ENCODE data around the gene KCTD3. TPM values are rescaled to one million over a fixed set of nuclear protein-coding genes. Genes with fewer than 3 reads are reported as not detected.

The KCTD3 gene
- total RNA-seq, 1 donor from 2014 or later = 46.3 TPM

- DNase-seq = no peak
Measured at GRCh38 chr1:215623162-215623561, 56.1 kb downstream of the KCTD3 start.

GRCh38 chr1:215625949-215626348 is 58.8 kb downstream of the KCTD3 start:
- Mint-ChIP-seq H3K4me3 (ENCODE audit: unreplicated experiment) (no peak overlapping the region), H3K27ac (ENCODE audit: unreplicated experiment) (no peak overlapping the region), H3K9me3 (ENCODE audit: unreplicated experiment) (no peaks in the 10 kb centered on the region), H3K36me3 (ENCODE audit: unreplicated experiment) (no peaks in the 10 kb centered on the region), H3K4me1 (ENCODE audit: low read depth, unreplicated experiment) (no peaks in the 10 kb centered on the region), H3K27me3 (ENCODE audit: unreplicated experiment) (peaks cover under 1% of the 10 kb centered on the region)
- TF ChIP-seq CTCF (IDR thresholded peaks at IDR 0.05; ENCODE audit: partially characterized antibody, unreplicated experiment) = no peak
- DNase-seq = no peak

More at GRCh38 chr1:215623162-215623561, 56.1 kb downstream of the KCTD3 start:
- TF ChIP-seq CTCF (IDR thresholded peaks at IDR 0.05; ENCODE audit: partially characterized antibody, unreplicated experiment) = no peak
- H3K27me3 Mint-ChIP-seq (ENCODE audit: unreplicated experiment) = no peaks in the 10 kb centered on the region
- H3K9me3 Mint-ChIP-seq (ENCODE audit: unreplicated experiment) = no peaks in the 10 kb centered on the region
- H3K4me3 Mint-ChIP-seq (ENCODE audit: unreplicated experiment) = no peak overlapping the region
- H3K27ac Mint-ChIP-seq (ENCODE audit: unreplicated experiment) = no peak overlapping the region
- no peaks in the 10 kb centered on the region for H3K36me3 Mint-ChIP-seq (ENCODE audit: unreplicated experiment)
- no peaks in the 10 kb centered on the region for H3K4me1 Mint-ChIP-seq (ENCODE audit: low read depth, unreplicated experiment)

- no peak for DNase-seq
- H3K27me3 Mint-ChIP-seq (ENCODE audit: unreplicated experiment) = peaks cover 2% of the 10 kb centered on the region
- no peaks in the 10 kb centered on the region for H3K4me1 Mint-ChIP-seq (ENCODE audit: low read depth, unreplicated experiment)
- no peak overlapping the region for H3K27ac Mint-ChIP-seq (ENCODE audit: unreplicated experiment)
- H3K36me3 Mint-ChIP-seq (ENCODE audit: unreplicated experiment) = no peaks in the 10 kb centered on the region
- TF ChIP-seq CTCF (IDR thresholded peaks at IDR 0.05; ENCODE audit: partially characterized antibody, unreplicated experiment) = no peak
- peaks cover 2% of the 10 kb centered on the region for H3K9me3 Mint-ChIP-seq (ENCODE audit: unreplicated experiment)
- no peak overlapping the region for H3K4me3 Mint-ChIP-seq (ENCODE audit: unreplicated experiment)
Measured at GRCh38 chr1:215631040-215631439, 63.9 kb downstream of the KCTD3 start.

GRCh38 chr1:215631489-215631888 is 64.4 kb downstream of the KCTD3 start:
- H3K4me1 Mint-ChIP-seq (ENCODE audit: low read depth, unreplicated experiment) = no peaks in the 10 kb centered on the region
- no peaks in the 10 kb centered on the region for H3K36me3 Mint-ChIP-seq (ENCODE audit: unreplicated experiment)
- H3K4me3 Mint-ChIP-seq (ENCODE audit: unreplicated experiment) = no peak overlapping the region
- peaks cover 2% of the 10 kb centered on the region for H3K27me3 Mint-ChIP-seq (ENCODE audit: unreplicated experiment)
- no peak for TF ChIP-seq CTCF (IDR thresholded peaks at IDR 0.05; ENCODE audit: partially characterized antibody, unreplicated experiment)
- H3K27ac Mint-ChIP-seq (ENCODE audit: unreplicated experiment) = no peak overlapping the region
- DNase-seq = no peak
- H3K9me3 Mint-ChIP-seq (ENCODE audit: unreplicated experiment) = peaks cover 2% of the 10 kb centered on the region

- DNase-seq = no peak
- H3K27ac Mint-ChIP-seq (ENCODE audit: unreplicated experiment) = no peak overlapping the region
- H3K4me1 Mint-ChIP-seq (ENCODE audit: low read depth, unreplicated experiment) = no peaks in the 10 kb centered on the region
- H3K4me3 Mint-ChIP-seq (ENCODE audit: unreplicated experiment) = no peak overlapping the region
- H3K27me3 Mint-ChIP-seq (ENCODE audit: unreplicated experiment) = peaks cover 2% of the 10 kb centered on the region
- no peaks in the 10 kb centered on the region for H3K36me3 Mint-ChIP-seq (ENCODE audit: unreplicated experiment)
- H3K9me3 Mint-ChIP-seq (ENCODE audit: unreplicated experiment) = peaks cover 2% of the 10 kb centered on the region
- no peak for TF ChIP-seq CTCF (IDR thresholded peaks at IDR 0.05; ENCODE audit: partially characterized antibody, unreplicated experiment)
Measured at GRCh38 chr1:215635827-215636226, 68.7 kb downstream of the KCTD3 start.
